SU-DHL-6 (cell line): ENCODE data around the gene HOXA5.

Source experiments
- EZH2phosphoT487 ChIP-seq: fragments of 200-600 bp; sonication (generic), shearing (Covaris generic); conservative IDR thresholded peaks from 2 replicates; pipeline ENCODE4 v1.6.1; 2018; ENCODE audit warnings: mild to moderate bottlenecking, antibody characterized with exemption, low read length, moderate library complexity, mixed read lengths
- TF ChIP-seq, protein P1 (sequence below): fragments of 200-600 bp; sonication (generic); IDR thresholded peaks from one replicate; pipeline ENCODE4 v1.5.1; 2017; ENCODE audit warnings: antibody characterized with exemption, mild to moderate bottlenecking, low read length, moderate library complexity; ENCODE audit not compliant: insufficient read depth, poor library complexity, severe bottlenecking

DNA sequence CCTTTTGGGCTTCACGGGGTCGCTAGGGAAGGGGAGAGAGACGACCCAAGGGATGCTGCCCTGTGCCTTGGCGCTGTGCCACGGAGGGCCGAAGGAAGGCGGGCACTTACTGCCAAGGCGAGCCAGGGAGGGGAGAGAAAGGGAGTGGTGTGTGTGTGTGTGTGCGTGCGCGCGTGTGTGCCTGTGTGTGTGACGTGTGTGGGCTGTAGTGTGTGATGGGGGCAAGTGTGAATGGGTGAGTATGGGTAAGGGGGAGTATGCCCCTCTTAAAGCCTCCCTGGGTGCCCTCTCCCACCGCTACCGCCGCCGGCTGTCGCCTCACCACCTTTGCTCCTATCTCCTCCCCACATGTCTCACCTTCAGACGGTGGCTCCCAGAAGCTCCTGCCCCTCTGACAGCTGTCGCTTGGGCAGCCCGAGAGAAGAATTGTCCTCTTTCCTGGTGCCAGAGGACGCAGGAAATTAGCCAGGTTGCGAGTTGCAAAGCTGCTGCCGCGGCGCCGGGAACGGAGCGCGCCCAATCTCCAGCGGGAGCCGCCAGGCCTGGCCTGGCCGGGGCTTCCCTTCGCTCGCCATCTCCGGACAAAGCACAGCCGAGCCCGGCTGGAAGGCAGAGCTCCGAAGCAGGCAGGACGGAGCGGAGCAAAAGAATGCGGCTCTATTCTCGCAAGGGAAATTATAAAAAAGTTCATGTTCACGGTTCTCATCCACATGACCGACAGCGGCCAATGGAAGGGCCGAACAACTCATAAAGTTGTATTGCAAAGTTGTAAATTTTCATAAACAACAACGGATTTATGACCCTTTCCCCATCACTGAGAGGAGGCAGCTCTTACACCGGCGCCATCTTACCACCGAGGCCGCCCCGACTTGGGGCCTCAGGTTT, 8.7 kb upstream of the HOXA5 start, which contains the start of gene HOXA3:
- TF ChIP-seq, protein P1, sequence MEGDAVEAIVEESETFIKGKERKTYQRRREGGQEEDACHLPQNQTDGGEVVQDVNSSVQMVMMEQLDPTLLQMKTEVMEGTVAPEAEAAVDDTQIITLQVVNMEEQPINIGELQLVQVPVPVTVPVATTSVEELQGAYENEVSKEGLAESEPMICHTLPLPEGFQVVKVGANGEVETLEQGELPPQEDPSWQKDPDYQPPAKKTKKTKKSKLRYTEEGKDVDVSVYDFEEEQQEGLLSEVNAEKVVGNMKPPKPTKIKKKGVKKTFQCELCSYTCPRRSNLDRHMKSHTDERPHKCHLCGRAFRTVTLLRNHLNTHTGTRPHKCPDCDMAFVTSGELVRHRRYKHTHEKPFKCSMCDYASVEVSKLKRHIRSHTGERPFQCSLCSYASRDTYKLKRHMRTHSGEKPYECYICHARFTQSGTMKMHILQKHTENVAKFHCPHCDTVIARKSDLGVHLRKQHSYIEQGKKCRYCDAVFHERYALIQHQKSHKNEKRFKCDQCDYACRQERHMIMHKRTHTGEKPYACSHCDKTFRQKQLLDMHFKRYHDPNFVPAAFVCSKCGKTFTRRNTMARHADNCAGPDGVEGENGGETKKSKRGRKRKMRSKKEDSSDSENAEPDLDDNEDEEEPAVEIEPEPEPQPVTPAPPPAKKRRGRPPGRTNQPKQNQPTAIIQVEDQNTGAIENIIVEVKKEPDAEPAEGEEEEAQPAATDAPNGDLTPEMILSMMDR, result no peak
- TF ChIP-seq EZH2phosphoT487, result no peak
